Naive thymus-derived CD4-positive, alpha-beta T cell (primary cell): ENCODE results near the gene CATSPERB. TPM values are rescaled to one million over a fixed set of nuclear protein-coding genes. Genes with fewer than 3 reads are reported as not detected.
"Not testable (repeated sequence)": the region's sequence is repeated elsewhere in the genome, so short reads cannot be mapped to it uniquely, and the experiment has no call there.

ENCODE experiments used
- ATAC-seq: fragments of 150-1000 bp; cut with Tn5 transposase; 2 replicates; pipeline ENCODE4 v1.10.0; 2021; ENCODE audit warnings: mild to moderate bottlenecking, moderate library complexity
- CTCF ChIA-PET: fragments of 350-600 bp; sonication (Branson Sonifier 250); formaldehyde crosslinking; loops from one replicate; lab custom pipeline; 2021; ENCODE audit warnings: antibody characterized with exemption; lab: Charles Lee
- POLR2A ChIA-PET: fragments of 350-600 bp; sonication (Branson Sonifier 250); formaldehyde crosslinking; loops from one replicate; lab custom pipeline; 2021; ENCODE audit warnings: antibody characterized with exemption, inconsistent platforms; lab: Charles Lee
- DNase-seq, 9 donors: peaks; one replicate each; pipeline versions ENCODE4 v3.0.0 to v3.0.0-alpha.2; 2020 to 2022; ENCODE audit warnings: mixed read lengths in 1 of 9
- H3K27ac ChIP-seq: one replicate; pipeline ENCODE4 v1.7.0; 2013; ENCODE audit warnings: mild to moderate bottlenecking, low read depth, low read length, moderate library complexity
- H3K27me3 ChIP-seq, 2 donors: one replicate each; pipeline ENCODE4 v1.7.0; 2013; ENCODE audit warnings: low read length in 2 of 2, mild to moderate bottlenecking in 2 of 2, moderate library complexity in 2 of 2; ENCODE audit not compliant: control insufficient read depth in 2 of 2, insufficient read depth in 2 of 2
- H3K36me3 ChIP-seq, 3 experiments: 1 replicate in 2 of 3; 2 replicates in 1 of 3; pipeline ENCODE4 v1.7.0; 2013; ENCODE audit warnings: low read length in 3 of 3, mild to moderate bottlenecking in 3 of 3, moderate library complexity in 1 of 3; ENCODE audit not compliant: insufficient read depth in 3 of 3, control insufficient read depth in 2 of 3
- H3K4me1 ChIP-seq, 2 donors: one replicate each; pipeline ENCODE4 v1.7.0; 2013; ENCODE audit warnings: low read length in 2 of 2, mild to moderate bottlenecking in 2 of 2, moderate library complexity in 1 of 2; ENCODE audit not compliant: control insufficient read depth in 2 of 2, insufficient read depth in 2 of 2
- H3K4me3 ChIP-seq: 2 replicates; pipeline ENCODE4 v1.7.0; 2013; ENCODE audit warnings: mild to moderate bottlenecking, low read length
- H3K9me3 ChIP-seq, 3 experiments: 1 replicate in 2 of 3; 2 replicates in 1 of 3; pipeline ENCODE4 v1.7.0; 2013; ENCODE audit warnings: low read length in 3 of 3; ENCODE audit not compliant: control insufficient read depth in 2 of 3
- H3K27ac Mint-ChIP-seq, 9 donors: one replicate each; pipeline ENCODE4 v1.8.0; 2020 to 2022; ENCODE audit warnings: mixed read lengths in 9 of 9, mild to moderate bottlenecking in 8 of 9, moderate library complexity in 5 of 9, inconsistent platforms in 2 of 9
- H3K27me3 Mint-ChIP-seq, 5 donors: one replicate each; pipeline ENCODE4 v1.8.0; 2021 to 2022; ENCODE audit warnings: mixed read lengths in 5 of 5, mild to moderate bottlenecking in 1 of 5
- H3K36me3 Mint-ChIP-seq, 5 donors: one replicate each; pipeline ENCODE4 v1.8.0; 2020 to 2022; ENCODE audit warnings: mixed read lengths in 5 of 5, mild to moderate bottlenecking in 3 of 5, inconsistent platforms in 1 of 5
- H3K4me1 Mint-ChIP-seq, 7 donors: one replicate each; pipeline ENCODE4 v1.8.0; 2020 to 2022; ENCODE audit warnings: mixed read lengths in 7 of 7, mild to moderate bottlenecking in 3 of 7, inconsistent platforms in 1 of 7
- H3K4me3 Mint-ChIP-seq, 10 donors: one replicate each; pipeline ENCODE4 v1.8.0; 2020 to 2022; ENCODE audit warnings: mild to moderate bottlenecking in 10 of 10, mixed read lengths in 10 of 10, moderate library complexity in 6 of 10, inconsistent platforms in 2 of 10
- H3K9me3 Mint-ChIP-seq, 11 donors: one replicate each; pipeline ENCODE4 v1.8.0; 2020 to 2022; ENCODE audit warnings: mixed read lengths in 11 of 11, mild to moderate bottlenecking in 4 of 11, inconsistent platforms in 1 of 11, moderate library complexity in 1 of 11
- intact Hi-C, 2 donors: fragments of 100-400 bp; cut with micrococcal nuclease; formaldehyde crosslinking; loops; one replicate each; pipeline ENCODE4 v1.15.1; 2023
- polyA plus RNA-seq, 2 donors: library from polyadenylated mRNA; unstranded; fragments of 300-500 nt; fragmentation: Illumina TruSeq; gene quantifications; one replicate each; pipeline ENCODE4 v1.2.3, GENCODE V29; 2021
- total RNA-seq, 6 experiments: library from RNA in 5 of 6; stranded (reverse) in 5 of 6; gene quantifications; 1 replicate in 5 of 6; 2 replicates in 1 of 6; pipeline ENCODE4 v1.2.3 and lab custom pipeline; 2021 to 2026

CATSPERB gene
- total and polyA plus RNA-seq, 7 experiments from 2014 or later: 0.18 to 8.4 (median 4.8) TPM

GRCh38 chr14:91536327-91536726 is 195.6 kb downstream of the CATSPERB start:
- H3K9me3 ChIP-seq: peaks cover 0 to 4% (median 0%) of the 10 kb centered on the region in 3 experiments
- H3K27ac ChIP-seq: no peak overlapping the region
- peaks cover 10 to 31% (median 17%) of the 10 kb centered on the region in 11 donors for H3K9me3 Mint-ChIP-seq
- no peaks in the 10 kb centered on the region for H3K36me3 ChIP-seq
- peaks cover 8 to 29% (median 13%) of the 10 kb centered on the region in 5 donors for H3K36me3 Mint-ChIP-seq
- no peak overlapping the region for H3K27ac Mint-ChIP-seq
- POLR2A ChIA-PET: no interaction called here
- peaks cover 0 to 13% (median 10%) of the 10 kb centered on the region in 5 donors for H3K27me3 Mint-ChIP-seq
- no peak overlapping the region for H3K4me3 ChIP-seq
- no peak overlapping the region for H3K4me3 Mint-ChIP-seq
- DNase-seq (no peak), ATAC-seq (no peak)
- CTCF ChIA-PET: no interaction called here
- no peaks in the 10 kb centered on the region for H3K4me1 Mint-ChIP-seq
- no peaks in the 10 kb centered on the region for H3K4me1 ChIP-seq
- H3K27me3 ChIP-seq: no peaks in the 10 kb centered on the region
- intact Hi-C loops: no loop called here

GRCh38 chr14:91534059-91534458 is 197.8 kb downstream of the CATSPERB start:
- H3K9me3 ChIP-seq, CTCF ChIA-PET, ATAC-seq, H3K36me3 ChIP-seq, H3K27me3 ChIP-seq, H3K4me1 Mint-ChIP-seq, intact Hi-C loops, H3K27ac ChIP-seq, POLR2A ChIA-PET, H3K4me1 ChIP-seq, DNase-seq, H3K4me3 Mint-ChIP-seq, H3K4me3 ChIP-seq, H3K27ac Mint-ChIP-seq: not testable (repeated sequence)
- Mint-ChIP-seq H3K9me3 (peaks cover 0 to 11% (median 3%) of the 10 kb centered on the region in 11 donors), H3K36me3 (peaks cover 0 to 12% (median 1%) of the 10 kb centered on the region in 5 donors), H3K27me3 (peaks cover 0 to 13% (median 5%) of the 10 kb centered on the region in 5 donors)

DNA sequence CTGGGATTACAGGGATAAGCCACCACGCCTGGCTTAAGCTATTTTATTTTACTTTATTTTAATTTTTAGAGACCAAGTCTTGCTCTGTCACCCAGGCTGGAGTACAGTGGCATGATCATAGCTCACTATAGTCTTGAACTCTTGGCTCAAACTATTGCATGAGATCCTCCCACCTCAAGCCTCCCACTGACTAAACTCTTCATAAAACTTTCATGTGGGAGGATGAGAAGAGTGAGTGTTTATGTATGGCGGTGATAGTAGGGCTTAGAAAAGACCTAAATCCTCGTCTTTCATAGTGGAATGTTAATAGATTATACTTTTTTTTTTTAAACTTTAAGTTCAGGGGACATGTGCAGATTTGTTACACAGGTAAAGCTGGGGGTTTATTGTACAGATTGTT is 198.3 kb downstream of the CATSPERB start:
- intact Hi-C loops: no loop called here
- ChIA-PET POLR2A (interaction anchor here (0.6 kb wide), 1 partner anchor 1977 kb away, joined by 3 read pairs; no protein-coding TSS in a partner anchor), CTCF (no interaction called here)
- no peaks in the 10 kb centered on the region for H3K27me3 ChIP-seq
- Mint-ChIP-seq H3K27me3 (peaks cover 0 to 13% (median 5%) of the 10 kb centered on the region in 5 donors), H3K9me3 (peaks cover 0 to 7% (median 1%) of the 10 kb centered on the region in 11 donors), H3K36me3 (peaks cover 0 to 8% (median 1%) of the 10 kb centered on the region in 5 donors), H3K4me1 (no peaks in the 10 kb centered on the region), H3K27ac (no peak overlapping the region), H3K4me3 (no peak overlapping the region)
- no peak overlapping the region for H3K4me3 ChIP-seq
- ATAC-seq: no peak
- no peak overlapping the region for H3K27ac ChIP-seq
- H3K9me3 ChIP-seq: no peaks in the 10 kb centered on the region
- no peak for DNase-seq
- no peaks in the 10 kb centered on the region for H3K36me3 ChIP-seq
- H3K4me1 ChIP-seq: no peaks in the 10 kb centered on the region

Other genes starting within 250 kb of the CATSPERB start
- 100 to 1,000 TPM; 129 to 214 (median 167) TPM for gene PPP4R3A, start 221.8 kb downstream of the CATSPERB start, total RNA-seq
- 100 to 1,000 TPM in 1 of 2 donors, 10 to 100 TPM in 1; 81.5 to 156 TPM for gene PPP4R3A, start 221.8 kb downstream of the CATSPERB start, polyA plus RNA-seq
- gene TC2N, start 135.4 kb upstream of the CATSPERB start, total RNA-seq: 100 to 1,000 TPM; 158 to 301 (median 246) TPM
- gene TC2N, start 135.4 kb upstream of the CATSPERB start, polyA plus RNA-seq: 100 to 1,000 TPM; 167 to 193 TPM
- 10 to 100 TPM in 2 of 5 experiments, 1 to 10 TPM in 3; 2.9 to 11.7 (median 7.2) TPM for gene FBLN5, start 215.6 kb upstream of the CATSPERB start, total RNA-seq
- gene FBLN5, start 215.6 kb upstream of the CATSPERB start, polyA plus RNA-seq: 10 to 100 TPM; 30.5 to 53.3 TPM